Embryonic facial prominence (tissue), 1 donor: Measurements from ENCODE around the gene INKA2.

Source experiments
- DNase-seq: peaks from one replicate; pipeline ENCODE4 v3.0.0-alpha.2; 2016; ENCODE audit errors: extremely low spot score

Gene INKA2

DNA sequence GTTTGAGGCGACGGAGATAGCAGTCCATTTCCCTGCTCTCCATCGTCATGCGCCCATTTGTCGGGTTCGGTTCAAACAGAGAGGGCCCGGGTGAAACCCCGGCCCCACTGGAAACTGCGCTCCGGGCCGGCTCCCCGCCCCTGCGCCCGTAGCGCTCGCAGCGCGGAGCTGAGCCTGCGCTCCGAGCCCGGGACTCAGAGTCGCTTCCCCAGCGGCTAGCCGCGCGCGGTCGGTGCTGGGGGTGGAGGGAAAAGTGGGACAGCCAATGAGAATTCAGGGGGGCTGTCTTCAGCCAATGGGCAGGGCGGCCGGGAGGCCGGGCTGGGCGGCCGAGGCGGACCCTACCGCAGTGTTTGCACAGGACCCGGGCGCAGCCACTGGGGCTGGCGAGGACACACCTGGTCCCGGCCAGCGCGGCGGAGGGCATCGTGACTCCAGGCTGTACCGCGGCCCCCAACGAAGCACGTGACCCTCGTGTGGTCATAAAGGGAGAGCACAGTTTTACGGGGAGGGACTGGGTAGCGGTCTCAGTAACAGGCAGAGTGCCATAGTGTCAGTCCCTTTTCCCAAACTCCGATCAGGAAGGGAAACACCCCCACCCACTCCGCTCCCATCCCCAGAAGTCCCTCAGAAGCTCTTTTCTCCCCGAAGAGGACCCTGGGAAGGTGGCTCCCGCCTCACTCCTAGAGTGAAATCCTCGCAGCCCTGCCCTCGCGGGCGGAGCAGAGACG, at the start of gene INKA2:
TSS of gene INKA2 (minus strand) at position 202 of the 731 bp plus-strand sequence. CDS start at position 49, 153 bp downstream.
- DNase-seq = no peak

DNA sequence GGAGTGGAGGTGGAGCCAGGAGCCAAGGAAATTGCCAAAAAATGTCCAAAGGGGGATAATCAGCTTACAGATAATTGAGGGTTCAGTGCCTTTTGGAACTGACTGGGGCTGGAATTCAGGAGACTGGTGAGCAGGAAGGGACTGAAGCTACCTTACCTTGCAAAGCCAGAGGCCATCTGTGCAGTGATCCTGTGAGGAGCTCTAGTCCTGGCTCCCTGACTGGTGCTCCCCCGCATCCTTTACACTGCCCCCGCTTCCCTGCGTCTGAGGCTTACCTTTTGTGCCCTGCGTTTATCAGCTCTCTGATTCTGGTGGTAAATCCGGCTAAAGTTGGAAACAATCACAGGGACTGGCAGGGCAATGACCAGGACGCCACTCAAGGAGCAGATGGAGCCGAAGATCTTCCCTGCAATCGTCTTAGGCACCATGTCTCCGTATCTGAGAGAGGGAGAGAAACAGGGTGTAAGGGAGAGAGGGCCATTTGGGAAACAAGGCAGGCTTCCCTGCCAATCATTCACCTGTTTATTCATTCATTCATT, 47.5 kb upstream of the INKA2 start:
- DNase-seq = no peak

DNA sequence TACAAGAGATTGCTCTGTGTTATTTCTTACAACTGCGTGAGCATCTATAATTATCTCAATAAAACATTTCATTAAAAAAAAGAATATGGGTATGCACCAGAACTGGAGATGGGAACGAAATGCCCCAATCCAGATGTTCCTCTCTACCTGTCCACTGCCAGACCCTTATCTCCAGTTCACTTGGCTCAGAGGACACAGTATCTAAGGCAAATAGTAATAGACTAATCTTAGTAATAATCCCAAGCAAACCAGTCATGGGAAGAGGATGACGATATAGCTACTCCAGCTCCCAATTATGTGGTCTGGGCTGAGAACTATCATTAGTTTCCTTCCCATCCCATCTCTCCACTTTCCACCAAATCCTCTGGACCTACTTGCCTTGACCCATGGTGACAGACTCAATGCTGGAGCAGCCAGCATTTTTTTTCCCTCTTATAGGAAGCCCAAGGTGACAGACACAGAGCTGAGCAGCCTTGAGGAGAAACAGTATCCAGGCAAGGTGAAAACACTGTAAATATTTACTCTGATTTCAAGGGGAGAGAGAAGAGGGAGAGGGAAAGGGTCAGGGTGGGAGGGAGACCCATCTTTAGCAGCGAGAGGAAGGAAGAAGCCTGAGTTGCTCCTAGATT, 45.2 kb upstream of the INKA2 start:
- no peak for DNase-seq

DNA sequence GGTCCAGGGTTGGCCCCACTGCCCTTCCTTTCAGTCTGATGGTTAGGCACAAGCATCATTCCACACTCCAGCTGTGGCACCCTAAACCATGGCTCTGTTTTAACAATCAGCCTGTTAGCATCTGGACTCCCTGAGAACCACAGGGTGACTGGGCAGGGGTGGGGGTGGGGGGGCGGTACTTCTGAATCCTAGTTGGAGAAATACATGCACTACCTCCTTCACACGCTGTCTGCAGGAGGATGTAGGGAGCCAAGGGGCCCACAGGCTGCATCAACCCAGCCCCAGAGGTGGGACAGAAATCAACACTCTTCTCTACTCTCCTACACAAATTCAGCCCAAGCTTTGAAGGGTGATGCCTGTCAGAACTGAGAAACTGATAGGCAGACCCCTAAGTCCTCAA, 40.4 kb upstream of the INKA2 start:
- DNase-seq = no peak

DNA sequence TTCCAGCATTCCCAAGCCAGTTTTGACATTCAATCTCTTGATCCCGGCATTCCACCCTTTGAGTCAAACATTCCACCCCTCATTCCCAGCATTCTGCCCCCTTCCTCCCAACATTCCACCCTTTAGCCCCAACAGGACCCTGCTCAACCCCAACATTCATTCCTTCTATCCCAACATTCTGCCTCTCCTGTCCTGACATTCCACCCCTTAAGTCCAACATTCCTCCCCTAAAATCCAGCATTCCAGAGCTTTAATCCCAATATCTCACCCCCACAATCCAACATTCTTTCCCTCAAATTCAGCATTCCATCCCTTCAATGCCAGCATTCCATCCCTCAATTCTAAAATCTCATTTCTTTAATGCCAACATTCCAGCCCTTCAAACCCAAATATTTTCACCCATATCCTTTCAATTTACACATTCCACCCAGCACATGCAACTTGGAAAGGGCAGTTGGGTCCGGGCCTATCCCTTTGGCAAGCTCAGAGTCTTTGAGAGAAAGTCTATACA, 39.4 kb upstream of the INKA2 start:
- DNase-seq = no peak

DNA sequence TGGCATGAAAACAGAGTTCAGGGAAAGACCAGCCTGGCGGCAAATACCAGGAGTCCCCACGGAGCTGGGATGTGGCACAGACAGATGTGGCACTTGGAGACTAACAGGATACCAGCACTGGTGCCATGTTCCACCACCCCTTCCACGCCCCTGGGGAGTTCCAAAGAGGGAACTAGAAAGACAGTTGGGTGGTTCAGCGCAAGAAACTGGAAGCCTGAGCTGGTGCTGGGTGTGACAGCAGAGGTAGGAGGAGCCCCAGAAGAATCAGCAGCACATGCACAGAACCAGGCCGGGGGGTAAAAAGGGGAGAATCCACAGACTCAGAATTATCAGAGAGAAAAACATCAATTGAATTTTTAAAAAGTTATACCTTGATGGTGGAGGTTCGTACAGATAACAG, 38.9 kb upstream of the INKA2 start:
- DNase-seq = no peak

DNA sequence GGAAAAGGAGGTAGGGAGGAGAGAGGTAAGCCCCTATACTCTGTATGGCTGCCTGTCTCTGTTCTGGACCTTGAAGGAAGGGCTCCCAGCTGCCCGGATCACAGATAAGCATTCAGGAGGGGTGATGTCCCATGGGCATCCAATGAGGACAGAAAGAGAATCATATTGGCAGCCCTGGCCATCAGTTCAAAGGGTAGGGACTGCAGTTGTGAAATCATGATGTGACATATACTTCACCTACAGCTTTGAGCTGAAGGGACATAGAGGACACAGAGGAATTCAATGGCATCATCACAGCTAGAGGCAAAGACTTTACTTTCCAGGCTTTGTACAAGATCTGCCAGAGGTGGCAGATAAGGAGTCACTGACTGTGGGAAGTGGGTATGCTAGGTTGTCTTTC, 38.1 kb upstream of the INKA2 start:
- no peak for DNase-seq

DNA sequence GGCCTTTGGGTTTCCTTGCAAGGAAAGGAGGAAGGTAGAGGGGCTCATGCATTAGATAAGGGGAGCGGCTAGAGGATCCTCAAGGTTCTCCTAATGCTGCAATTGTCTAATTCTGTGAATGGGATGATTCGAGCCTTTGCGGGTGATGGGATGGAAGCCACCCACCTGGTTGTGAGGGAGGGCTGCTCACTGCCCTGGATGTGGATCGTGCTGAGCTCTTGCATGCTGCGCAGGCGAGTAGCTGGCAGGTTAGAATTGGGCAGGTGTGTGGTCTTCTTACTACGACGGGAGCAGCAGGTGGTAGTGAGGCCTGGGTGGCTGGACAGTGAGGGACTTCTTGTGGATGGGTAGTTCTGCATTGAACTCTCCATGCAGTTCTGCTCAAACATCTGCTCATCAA, 37.7 kb upstream of the INKA2 start:
- DNase-seq = no peak

DNA sequence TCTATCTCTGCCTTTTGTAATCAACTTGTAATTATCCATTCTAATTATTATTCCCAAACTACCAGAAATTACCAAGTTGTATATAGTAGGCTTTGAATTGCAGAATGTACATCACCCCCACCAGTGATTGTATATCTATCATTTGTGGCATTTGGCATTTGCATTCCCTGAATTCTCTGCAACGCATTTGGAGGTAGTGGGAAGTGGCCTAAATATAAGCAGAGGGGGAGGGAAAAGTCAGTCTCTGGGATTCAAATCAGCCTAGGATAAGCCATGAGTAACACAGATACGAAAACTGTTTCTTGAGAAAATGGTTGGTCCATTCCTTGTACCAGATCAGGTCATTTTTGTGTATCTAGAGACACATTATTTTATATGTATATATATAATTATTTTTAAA, 37.2 kb upstream of the INKA2 start:
- DNase-seq = no peak

DNA sequence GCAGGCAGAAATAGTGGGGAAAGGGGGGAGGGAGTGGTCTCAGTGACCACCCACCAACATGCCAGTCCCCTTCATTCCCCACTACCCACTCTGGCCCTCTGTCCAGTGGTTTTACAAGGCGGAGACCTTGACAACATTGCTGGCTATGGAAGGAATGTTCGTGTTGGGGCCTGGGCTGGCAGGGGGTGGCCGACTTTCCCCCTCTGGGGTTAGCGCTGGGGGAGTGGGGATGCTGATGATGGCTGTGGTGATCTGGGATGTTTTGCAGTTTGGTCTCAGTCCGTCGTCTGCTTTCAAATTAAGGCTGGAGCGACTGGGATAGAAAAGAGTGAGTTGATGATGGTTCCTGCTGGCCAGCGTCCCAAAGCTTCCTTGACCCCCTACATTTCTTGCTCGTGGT, 36.8 kb upstream of the INKA2 start:
- DNase-seq = no peak

DNA sequence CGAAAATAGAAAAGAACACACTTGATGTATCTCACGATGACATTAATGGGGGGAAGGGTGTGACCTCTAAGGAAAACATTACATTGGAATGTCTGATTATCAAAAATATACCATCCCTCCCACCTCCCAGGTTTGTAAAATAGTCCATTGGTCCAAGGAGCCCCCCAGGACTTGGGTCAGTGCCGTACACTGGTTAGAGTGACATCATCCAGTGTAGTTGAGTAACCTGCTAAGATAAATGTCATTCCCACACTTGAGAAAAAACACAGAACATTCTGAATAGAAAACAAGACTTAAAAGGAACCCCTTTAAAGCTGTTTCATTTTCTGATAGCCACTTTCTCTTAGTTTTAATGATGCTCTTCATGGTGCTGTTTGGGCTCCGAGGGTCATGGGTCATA, 31.7 kb upstream of the INKA2 start:
- DNase-seq = no peak

DNA sequence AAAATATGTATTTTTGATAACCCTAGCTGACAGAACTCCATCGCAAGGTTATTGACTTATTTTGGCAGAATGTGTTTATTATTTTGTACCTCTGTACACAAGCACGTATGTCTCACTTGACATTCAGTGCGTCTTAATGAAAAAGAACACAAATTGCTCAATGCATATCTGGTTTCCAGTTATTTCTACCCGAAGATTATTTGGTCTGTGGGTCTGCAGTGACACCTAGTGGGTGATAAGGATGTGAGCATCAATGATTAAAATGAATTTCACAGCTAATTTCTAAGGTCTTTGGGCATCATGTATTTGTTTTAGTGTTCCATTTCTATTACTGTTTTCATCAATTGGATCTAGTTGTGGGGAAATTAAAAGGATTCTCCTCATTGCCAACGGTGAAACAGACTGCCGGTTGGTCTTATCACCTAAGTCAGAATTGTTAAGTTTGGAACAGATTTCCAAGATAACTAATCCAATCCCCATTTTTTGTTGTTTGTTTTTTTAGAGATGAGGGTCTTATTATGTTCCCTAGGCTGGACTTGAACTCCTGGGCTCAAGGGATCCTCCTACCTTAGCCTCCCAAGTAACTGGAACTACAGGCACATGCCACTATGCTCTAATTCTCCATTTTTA, 30.4 kb upstream of the INKA2 start:
- peak; percentile 43 for DNase-seq

DNA sequence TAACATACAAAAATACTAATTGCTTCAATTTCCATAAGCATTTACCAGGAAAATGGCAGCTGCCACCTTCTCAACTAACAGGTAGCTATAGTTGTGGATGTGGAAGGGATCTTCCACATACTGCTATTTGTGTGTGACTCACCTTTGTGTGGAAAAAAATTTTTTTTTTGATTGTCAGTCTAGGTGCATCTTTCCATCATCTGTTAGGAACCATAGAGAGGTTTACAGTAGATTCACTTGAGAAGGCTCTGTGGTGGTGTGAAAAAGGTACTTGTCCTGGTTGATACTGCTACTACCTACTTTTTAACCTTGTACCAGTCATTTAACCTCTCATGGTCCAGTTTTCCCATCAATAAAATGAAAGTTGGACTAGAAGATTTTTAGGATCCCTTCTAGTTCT, 29.4 kb upstream of the INKA2 start:
- no peak for DNase-seq

DNA sequence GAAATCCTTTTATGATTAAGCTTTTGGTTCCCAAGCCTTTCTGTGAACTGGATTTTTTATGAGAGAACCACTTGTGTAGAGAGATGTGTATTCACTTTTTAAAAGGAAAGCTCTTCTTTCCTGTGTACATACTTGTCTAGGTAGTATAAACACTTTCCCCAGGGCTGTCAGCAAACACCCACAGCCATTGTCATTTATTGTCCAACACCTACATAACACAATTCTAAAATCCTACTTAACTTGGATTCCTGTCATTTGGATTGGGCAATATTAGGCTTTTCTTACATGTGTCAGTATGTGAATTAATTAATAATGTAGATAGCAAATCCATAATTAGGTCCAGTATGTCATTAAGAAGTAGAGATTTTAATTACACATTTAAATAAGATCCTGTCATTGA, 28.8 kb upstream of the INKA2 start:
- DNase-seq = no peak

DNA sequence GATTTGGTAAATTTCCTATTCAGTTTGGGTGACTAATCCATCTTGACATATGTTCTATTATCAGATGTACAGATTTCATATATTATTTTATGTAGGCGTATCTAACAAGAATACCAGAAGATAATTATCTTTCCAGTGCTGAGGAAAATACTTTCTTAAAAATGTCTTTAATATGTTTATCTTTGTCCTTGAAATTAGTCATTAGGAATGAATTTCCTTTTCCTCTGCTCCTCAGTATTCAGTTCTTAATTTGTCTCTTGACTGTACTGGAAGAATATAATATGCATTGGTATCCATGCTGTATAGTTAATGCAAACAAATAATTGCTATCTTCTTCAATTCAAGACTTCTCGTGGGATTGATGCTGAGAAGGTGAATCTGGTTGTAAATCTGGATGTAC, 23.1 kb upstream of the INKA2 start:
- DNase-seq = no peak

DNA sequence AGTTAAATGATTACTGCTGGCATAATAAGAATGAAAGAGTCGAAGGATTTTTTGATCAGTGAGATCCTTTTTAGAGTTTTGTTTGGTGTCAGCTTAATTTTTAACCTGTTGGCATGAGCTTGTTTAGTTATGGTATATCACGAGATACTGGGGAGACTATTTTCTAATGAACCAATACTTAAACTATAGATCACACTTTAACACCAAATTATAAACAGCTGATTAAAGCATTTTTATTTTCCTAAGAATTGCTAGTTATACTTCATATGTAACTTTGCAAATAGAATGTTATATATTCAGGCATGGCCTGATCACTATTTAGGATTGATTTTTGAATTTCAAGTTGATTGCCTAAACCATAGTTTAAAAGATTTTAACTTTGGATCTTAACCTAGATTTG, 22.5 kb upstream of the INKA2 start:
- DNase-seq = no peak

DNA sequence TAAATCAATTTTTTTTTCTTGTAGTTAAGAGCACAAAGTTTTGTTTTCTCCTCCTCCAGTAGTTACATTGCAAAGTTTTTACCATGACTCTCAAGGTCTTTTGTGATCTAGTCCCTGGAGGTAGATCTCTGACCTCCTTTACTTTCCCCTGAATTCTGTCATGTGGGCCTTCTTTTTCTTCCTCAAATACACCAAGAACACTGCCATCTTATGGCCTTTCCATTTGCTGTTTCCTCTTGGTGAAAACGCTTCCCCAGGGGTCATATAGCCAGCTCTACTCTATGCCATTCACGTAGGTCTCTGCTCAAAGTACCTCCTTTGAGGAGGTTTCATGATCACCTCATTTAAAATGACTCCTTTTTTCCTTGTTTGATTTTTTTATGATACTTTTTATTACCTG, 19.2 kb upstream of the INKA2 start:
- no peak for DNase-seq

DNA sequence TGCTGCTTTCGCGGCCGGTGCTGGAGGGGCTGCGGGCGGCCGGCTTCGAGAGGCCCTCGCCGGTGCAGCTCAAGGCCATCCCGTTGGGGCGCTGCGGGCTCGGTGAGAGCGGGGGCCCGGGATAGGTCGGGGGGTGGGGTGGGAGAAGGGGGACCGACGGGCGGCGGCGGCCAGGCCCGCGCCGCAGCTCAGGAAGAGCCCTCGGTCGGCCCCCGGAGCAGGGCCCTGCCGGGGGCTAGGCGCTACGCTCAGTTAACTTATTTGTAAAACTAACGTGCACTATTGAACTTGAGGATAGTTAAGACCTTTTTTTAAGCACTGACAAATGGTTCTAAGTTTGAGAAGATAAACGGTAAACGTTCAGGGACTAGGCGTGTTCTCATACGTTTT, 16.9 kb upstream of the INKA2 start:
- DNase-seq = no peak

DNA sequence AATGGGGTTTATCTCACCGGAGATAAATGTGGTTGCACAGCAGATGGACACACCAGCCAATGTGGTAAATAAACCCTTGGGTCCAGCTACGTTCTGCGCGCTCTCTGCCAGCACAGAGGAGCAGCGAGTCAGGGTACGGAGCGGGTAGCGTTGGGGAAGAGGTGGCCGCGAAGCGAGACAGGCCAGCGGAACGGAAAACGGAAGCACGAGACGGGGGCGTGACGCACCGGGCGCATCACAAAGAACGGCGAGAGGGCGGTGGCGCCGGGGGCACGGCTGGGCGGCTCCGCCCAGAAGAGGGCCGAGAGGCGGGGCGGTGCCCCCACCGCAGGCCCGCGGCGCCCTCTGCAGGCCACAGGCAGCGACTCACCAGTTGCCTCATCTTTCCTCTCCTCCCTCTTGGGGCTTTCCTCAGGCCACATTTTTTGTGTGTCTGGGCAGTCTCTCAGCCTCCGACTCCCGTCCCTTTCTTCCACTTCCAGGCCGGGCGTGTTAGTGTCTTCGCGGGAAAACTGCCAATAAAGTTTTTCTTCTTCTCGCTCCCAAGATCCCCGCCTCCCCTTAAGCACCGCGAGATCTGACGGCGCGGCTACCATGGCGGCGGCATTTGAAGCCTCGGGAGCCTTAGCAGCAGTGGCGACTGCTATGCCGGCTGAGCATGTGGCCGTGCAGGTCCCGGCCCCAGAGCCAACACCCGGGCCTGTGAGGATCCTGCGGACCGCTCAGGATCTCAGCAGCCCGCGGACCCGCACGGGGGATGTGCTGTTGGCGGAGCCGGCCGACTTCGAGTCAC, 16.3 kb upstream of the INKA2 start, which contains the start of gene DDX20:
TSS of gene DDX20 (plus strand) at position 571 of the 793 bp plus-strand sequence. CDS start at position 595, 24 bp downstream.
- DNase-seq = peak; percentile 94

DNA sequence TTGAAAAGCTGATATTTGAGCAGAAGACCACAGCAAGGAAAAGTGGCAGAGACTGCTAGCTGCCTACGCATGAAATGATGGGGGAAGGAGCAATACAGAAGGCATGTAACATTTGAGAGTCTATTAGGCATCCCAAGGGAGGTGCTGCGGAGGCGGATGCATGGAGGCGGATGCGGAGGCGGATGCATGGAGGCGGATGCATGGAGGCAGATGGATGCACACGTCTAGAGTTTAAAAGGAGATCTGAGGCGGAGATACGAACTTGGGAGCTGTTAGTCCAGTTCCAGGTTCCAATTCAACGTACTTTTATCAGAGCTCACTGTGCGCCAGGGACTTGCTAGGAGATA, 15.8 kb upstream of the INKA2 start:
- peak; percentile 21 for DNase-seq

DNA sequence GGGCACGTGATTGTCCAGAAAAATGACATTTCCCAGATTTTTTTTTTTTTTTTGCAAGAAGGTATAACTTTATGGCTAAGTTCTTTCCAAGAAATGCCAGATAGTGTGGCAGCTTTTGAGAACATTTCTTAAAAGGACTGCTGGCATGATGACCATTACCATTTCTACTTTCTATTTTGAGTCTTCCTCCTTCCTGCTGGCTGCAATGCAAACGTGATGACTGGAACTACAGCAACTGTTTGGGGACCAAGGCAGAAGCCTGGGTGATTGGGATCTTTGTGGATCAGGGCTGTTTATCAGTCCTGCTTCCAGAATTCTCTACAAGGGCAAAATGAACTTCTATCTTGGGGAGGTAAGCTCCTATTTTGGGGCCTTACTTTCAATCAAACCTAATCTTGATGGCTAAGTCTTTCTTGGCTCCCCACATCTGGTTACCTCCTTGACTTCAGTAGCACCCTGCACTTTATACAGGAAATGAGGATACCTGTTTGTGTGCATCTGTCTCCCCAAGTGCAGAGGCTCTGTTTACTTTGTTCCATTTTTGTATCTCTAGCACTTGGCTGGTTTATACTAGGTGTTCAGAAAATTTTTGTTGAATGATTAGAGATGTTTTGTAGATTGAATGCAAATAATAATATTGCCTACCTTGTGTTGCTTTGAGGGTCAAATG, 12.8 kb upstream of the INKA2 start:
- DNase-seq = no peak
